ENCODE measurements around the gene ENO2. TPM values are rescaled to one million over a fixed set of nuclear protein-coding genes. Genes with fewer than 3 reads are reported as not detected.

The ENO2 gene
- total RNA-seq, 2 experiments from 2014 or later = 156 to 160 TPM

DNA sequence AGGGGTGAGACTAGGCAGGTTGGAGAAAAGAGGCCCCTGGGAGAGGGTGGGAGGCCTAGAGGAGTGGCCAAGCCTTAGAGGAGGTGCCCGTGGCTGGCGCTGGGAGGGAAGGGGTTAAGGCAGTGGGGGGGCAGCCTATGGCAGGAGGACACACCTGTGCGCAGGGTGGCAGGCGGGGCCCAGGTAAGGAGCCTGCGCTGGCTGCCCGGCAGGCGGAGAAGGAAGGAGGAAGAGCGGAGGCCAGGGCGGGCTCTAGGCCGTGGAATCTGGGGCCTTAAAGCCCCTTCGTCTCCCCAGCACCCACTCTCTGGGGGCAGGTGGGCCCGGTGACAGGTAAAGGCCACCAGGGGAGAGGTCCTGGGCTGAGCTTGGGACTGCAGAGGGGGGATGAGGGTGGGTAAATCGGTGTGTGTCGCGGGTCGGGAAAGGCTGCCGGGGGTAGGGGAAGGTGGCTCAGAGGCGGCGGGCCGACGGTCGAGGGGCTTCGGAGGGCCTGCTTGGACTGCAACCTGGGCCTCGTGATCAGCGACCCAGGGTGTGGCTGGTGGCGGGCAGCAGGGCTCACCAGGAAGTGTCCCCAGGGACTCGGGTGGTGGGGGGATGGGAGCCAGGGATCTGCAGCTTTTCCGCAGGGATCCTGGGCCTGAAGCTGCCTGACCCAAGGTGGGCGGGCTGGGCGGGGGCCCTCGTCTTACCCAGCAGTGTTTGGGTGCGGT, 48.8 kb downstream of the ENO2 start:
- CTCF ChIA-PET = interaction anchor here (0.6 to 13.3 kb wide), 5 partner anchors 19 to 92 kb away, joined by 3 to 388 read pairs (median 16); partner anchors contain the start of genes C12orf57, PTPN6, RNU7-1 and SPSB2
- Mint-ChIP-seq H3K4me1 (peaks cover 74% of the 10 kb centered on the region), H3K36me3 (ENCODE audit: low read depth) (peaks cover 58% of the 10 kb centered on the region), H3K27ac (peak overlapping the region; percentile 60), H3K4me3 (no peak overlapping the region), H3K9me3 (no peaks in the 10 kb centered on the region), H3K27me3 (no peaks in the 10 kb centered on the region)
- no peak for DNase-seq
- POLR2A ChIA-PET = interaction anchor here (3.3 kb wide), 1 partner anchor 18 kb away, joined by 36 read pairs; the partner anchor contains the start of genes C12orf57 and RNU7-1

DNA sequence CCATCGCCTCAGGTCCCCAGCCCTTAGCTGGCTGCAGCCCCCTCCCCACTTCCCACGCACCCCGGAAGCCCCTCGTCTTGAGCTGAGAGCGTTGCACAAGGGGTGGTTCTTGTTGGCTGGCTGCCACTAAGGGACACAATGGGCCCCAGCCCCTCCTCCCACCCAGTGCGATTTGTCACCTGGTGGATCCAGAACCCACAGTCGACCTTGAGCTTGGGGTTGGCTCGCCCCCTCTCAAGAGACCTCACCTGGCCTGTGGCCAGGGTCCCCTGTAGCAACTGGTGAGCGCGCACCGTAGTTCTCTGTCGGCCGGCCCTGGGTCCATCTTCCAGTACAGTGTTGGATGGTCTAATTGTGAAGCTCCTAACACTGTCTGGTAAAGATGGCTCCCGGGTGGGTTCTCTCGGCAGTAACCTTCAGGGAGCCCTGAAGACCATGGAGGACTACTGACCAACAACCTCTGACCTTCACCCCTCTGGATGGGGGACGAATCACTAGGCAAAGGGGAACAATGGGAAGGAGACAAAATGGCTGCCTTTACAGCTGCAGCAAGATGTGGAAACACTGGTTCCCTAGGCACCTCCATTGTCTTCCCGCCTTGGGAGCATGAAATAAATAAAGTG, 49.5 kb downstream of the ENO2 start:
- Mint-ChIP-seq H3K4me1 (peaks cover 73% of the 10 kb centered on the region), H3K9me3 (no peaks in the 10 kb centered on the region), H3K36me3 (ENCODE audit: low read depth) (peaks cover 58% of the 10 kb centered on the region), H3K27me3 (no peaks in the 10 kb centered on the region), H3K4me3 (no peak overlapping the region), H3K27ac (peak overlapping the region; percentile 85)
- no peak for DNase-seq
- ChIA-PET CTCF (interaction anchor here (0.9 to 13.3 kb wide), 7 partner anchors 7 to 93 kb away, joined by 3 to 388 read pairs (median 8); partner anchors contain the start of genes C12orf57, PTPN6, RNU7-1 and SPSB2), POLR2A (interaction anchor here (3.4 kb wide), 1 partner anchor 20 kb away, joined by 27 read pairs; the partner anchor contains the start of genes C12orf57 and RNU7-1)

DNA sequence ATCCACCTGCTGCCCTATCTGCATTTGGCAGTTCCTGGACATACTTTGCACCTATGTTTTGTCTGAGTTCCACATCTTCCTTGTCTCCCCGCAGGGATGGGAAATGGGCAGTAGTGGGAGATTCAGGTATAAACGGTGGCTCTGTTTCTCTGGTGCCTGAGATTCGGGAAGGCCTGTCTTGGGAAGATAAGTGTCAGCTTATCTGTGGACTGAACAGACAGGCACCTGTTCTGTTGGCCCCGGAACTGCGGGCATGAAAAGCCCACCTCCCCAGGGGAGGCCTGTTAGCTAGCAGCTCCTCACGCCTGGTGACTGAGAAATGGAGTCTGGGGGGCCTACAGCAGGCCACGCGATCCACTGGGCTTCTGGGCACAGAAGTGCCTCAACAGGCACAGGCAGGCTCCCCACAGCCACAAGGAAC, 50.2 kb downstream of the ENO2 start:
- Mint-ChIP-seq H3K4me3 (no peak overlapping the region), H3K36me3 (ENCODE audit: low read depth) (peaks cover 56% of the 10 kb centered on the region), H3K9me3 (no peaks in the 10 kb centered on the region), H3K27me3 (no peaks in the 10 kb centered on the region), H3K27ac (peak overlapping the region; percentile 85), H3K4me1 (peaks cover 72% of the 10 kb centered on the region)
- CTCF ChIA-PET = interaction anchor here (0.6 to 13.3 kb wide), 16 partner anchors 8 to 144 kb away, joined by 3 to 388 read pairs (median 4); partner anchors contain the start of genes C12orf57, C1RL, LPCAT3 and PTPN6
- DNase-seq = no peak
- POLR2A ChIA-PET = interaction anchor here (3.4 kb wide), 1 partner anchor 20 kb away, joined by 27 read pairs; the partner anchor contains the start of genes C12orf57 and RNU7-1

DNA sequence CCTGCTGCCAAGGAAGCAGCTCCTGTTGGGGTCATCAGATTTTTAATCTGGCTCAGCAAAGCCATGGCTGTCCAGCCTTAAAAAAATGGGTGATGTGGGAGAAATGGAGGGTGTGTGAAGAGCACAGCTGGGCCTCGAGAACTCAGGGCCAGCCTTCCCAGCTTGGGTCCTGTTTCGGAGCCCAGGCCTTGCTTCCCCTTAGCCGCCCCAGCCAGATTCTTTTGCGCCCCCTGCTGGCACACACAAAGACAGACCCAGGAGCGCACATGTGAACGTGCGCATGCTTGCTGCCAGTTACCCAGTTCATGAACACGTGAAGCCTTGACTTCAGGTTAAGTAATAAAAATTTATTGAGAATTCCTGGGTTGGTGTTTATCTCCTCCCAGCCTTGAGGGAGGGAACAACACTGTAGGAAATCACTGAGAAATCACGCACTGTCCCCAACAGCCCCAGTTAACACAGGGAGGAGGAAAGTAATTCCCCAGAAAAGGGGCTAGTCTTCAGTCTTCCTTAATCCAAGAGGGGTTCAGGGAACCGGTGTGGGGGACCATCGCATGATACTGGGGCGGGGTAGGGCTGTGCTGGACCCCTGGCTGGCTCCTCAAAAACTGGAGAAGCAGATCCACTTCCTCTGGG, 50.8 kb downstream of the ENO2 start:
- Mint-ChIP-seq H3K4me3 (no peak overlapping the region), H3K27me3 (no peaks in the 10 kb centered on the region), H3K36me3 (ENCODE audit: low read depth) (peaks cover 60% of the 10 kb centered on the region), H3K9me3 (no peaks in the 10 kb centered on the region), H3K4me1 (peaks cover 68% of the 10 kb centered on the region), H3K27ac (peak overlapping the region; percentile 85)
- CTCF ChIA-PET = interaction anchor here (0.6 to 13.3 kb wide), 16 partner anchors 9 to 144 kb away, joined by 3 to 388 read pairs (median 4); partner anchors contain the start of genes C12orf57, C1RL, LPCAT3 and PTPN6
- peak; percentile 91 for DNase-seq
- POLR2A ChIA-PET = interaction anchor here (3.4 kb wide), 1 partner anchor 21 kb away, joined by 27 read pairs; the partner anchor contains the start of genes C12orf57 and RNU7-1

DNA sequence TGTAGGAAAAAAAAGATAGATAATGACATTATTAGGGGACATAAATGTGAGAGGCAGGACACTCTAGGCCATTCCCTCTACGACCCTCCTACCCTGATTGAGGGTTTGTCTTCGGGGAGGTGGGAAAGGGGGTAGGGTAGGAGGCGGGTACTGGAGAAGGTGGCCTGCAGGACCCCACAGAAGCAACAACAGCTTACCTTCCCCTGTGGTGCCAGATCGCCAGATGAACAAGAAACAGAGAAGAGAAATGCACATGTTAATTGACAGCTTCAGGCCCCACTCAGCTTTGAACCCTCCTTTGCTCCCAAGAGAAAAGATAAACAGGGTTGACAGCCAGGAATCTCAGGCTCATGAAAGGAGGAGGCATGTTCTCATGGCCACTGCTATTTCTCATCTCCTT, 51.3 kb downstream of the ENO2 start:
- POLR2A ChIA-PET = interaction anchor here (3.4 kb wide), 1 partner anchor 21 kb away, joined by 27 read pairs; the partner anchor contains the start of genes C12orf57 and RNU7-1
- CTCF ChIA-PET = interaction anchor here (0.9 to 13.3 kb wide), 7 partner anchors 9 to 93 kb away, joined by 3 to 388 read pairs (median 5); partner anchors contain the start of genes C12orf57, PTPN6, RNU7-1 and SPSB2
- H3K36me3 Mint-ChIP-seq (ENCODE audit: low read depth) = peaks cover 55% of the 10 kb centered on the region
- peak overlapping the region; percentile 85 for H3K27ac Mint-ChIP-seq
- H3K4me3 Mint-ChIP-seq = no peak overlapping the region
- H3K4me1 Mint-ChIP-seq = peaks cover 63% of the 10 kb centered on the region
- DNase-seq = no peak
- no peaks in the 10 kb centered on the region for H3K27me3 Mint-ChIP-seq
- H3K9me3 Mint-ChIP-seq = no peaks in the 10 kb centered on the region

DNA sequence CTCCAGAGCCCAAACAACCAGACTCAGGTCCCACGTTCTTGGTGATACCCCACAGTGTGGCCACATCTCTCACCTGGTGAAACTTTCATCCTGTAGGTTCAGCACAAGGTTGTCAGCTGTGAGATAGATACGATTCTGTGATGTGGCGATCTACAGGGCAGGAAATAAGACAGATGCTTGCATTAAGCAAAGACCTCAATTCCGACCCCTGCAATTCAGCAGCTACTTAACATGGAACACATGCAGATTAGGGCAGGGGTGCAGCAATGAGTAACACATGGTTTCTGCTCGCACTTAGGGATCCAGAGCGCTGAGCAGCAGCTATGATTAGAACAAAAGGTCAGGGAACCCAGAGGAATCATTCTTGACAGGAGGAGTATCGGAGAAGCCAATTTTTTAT, 52.0 kb downstream of the ENO2 start:
- CTCF ChIA-PET = interaction anchor here (0.9 to 13.3 kb wide), 4 partner anchors 10 to 94 kb away, joined by 4 to 388 read pairs (median 6); partner anchors contain the start of genes C12orf57, PTPN6, RNU7-1 and SPSB2
- Mint-ChIP-seq H3K4me3 (no peak overlapping the region), H3K4me1 (peaks cover 59% of the 10 kb centered on the region), H3K27me3 (no peaks in the 10 kb centered on the region), H3K27ac (no peak overlapping the region), H3K36me3 (ENCODE audit: low read depth) (peaks cover 52% of the 10 kb centered on the region), H3K9me3 (no peaks in the 10 kb centered on the region)
- no peak for DNase-seq
- POLR2A ChIA-PET = interaction anchor here (3.4 kb wide), 1 partner anchor 22 kb away, joined by 27 read pairs; the partner anchor contains the start of genes C12orf57 and RNU7-1

DNA sequence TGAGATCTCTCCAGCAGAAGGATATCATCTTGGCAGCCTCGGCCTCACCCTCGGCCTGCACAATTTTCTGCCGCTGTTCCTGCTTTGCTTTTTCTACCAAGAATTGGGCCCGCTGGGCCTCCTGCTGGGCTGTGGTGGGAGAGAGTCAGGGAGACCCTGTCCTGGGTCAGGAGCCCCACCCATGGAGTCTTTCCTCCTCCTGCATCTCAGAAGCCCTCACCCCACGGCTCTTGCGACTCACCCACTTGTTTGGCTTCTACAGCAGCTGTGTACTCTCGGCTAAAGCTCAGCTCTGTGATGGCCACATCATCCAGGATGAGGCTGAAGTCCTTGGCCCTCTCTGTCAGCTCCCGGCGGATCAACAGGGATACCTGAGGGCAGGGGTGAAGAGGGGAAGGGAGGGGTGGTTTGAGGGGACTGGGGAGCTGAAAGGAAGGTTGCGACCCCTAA, 53.3 kb downstream of the ENO2 start:
- Mint-ChIP-seq H3K9me3 (no peaks in the 10 kb centered on the region), H3K27me3 (no peaks in the 10 kb centered on the region), H3K4me3 (no peak overlapping the region), H3K36me3 (ENCODE audit: low read depth) (peaks cover 48% of the 10 kb centered on the region), H3K4me1 (peaks cover 59% of the 10 kb centered on the region), H3K27ac (no peak overlapping the region)
- ChIA-PET CTCF (interaction anchor here (1.1 to 2.9 kb wide), 5 partner anchors 17 to 141 kb away, joined by 3 to 17 read pairs (median 5); partner anchors contain the start of gene PTPN6), POLR2A (no interaction called here)
- no peak for DNase-seq

DNA sequence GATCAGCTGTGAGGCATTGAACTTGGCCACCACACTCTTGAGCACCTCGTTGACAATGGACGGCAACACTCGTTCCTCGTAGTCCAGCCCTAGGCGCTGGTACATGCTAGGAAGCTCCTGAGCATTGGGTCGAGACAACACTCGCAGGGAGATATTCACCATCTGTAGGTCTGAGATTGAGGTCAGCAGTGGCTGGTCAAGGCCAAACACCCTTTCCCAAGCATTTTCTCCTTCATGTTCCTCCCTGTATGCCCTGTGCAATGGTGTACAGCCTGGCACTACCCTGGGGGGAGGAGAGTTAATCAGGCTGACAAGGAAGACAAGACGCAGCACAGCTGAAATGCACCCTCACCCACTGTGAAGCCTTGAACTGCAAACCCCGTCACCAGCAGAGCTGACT, 54.0 kb downstream of the ENO2 start:
- CTCF ChIA-PET = interaction anchor here (0.6 to 2.9 kb wide), 9 partner anchors 14 to 141 kb away, joined by 3 to 17 read pairs (median 5); partner anchors contain the start of genes C1RL, PTPN6 and SPSB2
- no peaks in the 10 kb centered on the region for H3K27me3 Mint-ChIP-seq
- peak overlapping the region; percentile 100 for H3K4me3 Mint-ChIP-seq
- H3K36me3 Mint-ChIP-seq (ENCODE audit: low read depth) = peaks cover 48% of the 10 kb centered on the region
- peaks cover 60% of the 10 kb centered on the region for H3K4me1 Mint-ChIP-seq
- POLR2A ChIA-PET = no interaction called here
- H3K27ac Mint-ChIP-seq = peak overlapping the region; percentile 100
- H3K9me3 Mint-ChIP-seq = no peaks in the 10 kb centered on the region
- DNase-seq = no peak

DNA sequence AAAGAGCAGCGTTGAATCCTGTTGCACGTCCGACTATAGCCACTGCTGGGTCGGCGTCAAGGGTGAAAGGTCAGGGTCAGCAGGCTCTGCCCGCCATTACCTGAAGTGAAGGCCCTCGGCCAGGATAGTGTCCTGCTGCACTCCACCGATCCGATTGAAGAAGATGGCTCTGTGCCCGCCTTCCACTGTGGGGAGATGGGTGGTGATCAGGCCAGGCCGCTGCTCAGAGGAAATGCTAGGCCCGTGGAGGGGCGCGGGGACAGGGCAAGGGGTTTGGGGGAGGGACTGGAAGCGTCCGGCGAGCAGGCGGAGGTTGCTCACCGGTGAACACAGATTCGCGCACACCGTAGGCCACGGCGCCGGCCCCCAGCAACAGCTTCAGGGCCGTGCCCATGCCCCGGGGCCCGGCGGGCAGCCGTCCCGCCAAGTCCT, 55.7 kb downstream of the ENO2 start:
- Mint-ChIP-seq H3K4me3 (peak overlapping the region; percentile 100), H3K27ac (peak overlapping the region; percentile 100), H3K36me3 (ENCODE audit: low read depth) (peaks cover 55% of the 10 kb centered on the region), H3K9me3 (no peaks in the 10 kb centered on the region), H3K4me1 (peaks cover 52% of the 10 kb centered on the region), H3K27me3 (no peaks in the 10 kb centered on the region)
- DNase-seq = peak; percentile 31
- ChIA-PET POLR2A (no interaction called here), CTCF (interaction anchor here (1.0 to 2.9 kb wide), 3 partner anchors 9 to 19 kb away, joined by 3 to 17 read pairs (median 4); partner anchors contain the start of gene PTPN6)

All from activated CD4-positive, alpha-beta T cell treated with anti-CD3 and anti-CD28 coated beads, Interleukin-2, amount 10 ng/mL, durations not matched to agents 7 days and 5 days (primary cell).